GM12878 (cell line): ENCODE data around the gene BTBD8. TPM values are rescaled to one million over a fixed set of nuclear protein-coding genes. Genes with fewer than 3 reads are reported as not detected.

Experiments used
- ATAC-seq: fragments of 200-7000 bp; cut with Tn5 transposase; 3 replicates; pipeline ENCODE4 v1.9.1; 2020; ENCODE audit warnings: mild to moderate bottlenecking, moderate library complexity
- BruUV-seq: library from RNA; stranded (reverse); fragments of 400-500 nt; replicated peaks from 2 replicates; lab custom pipeline; 2021; lab: Mats Ljungman, UMichigan
- CTCF ChIA-PET: fragments of 300-600 bp; sonication (Branson Sonifier 250); formaldehyde crosslinking; extraction: SDS; loops from one replicate; lab custom pipeline; 2021; ENCODE audit warnings: inconsistent platforms; lab: Yijun Ruan, JAX
- POLR2A ChIA-PET: fragments of 350-600 bp; formaldehyde crosslinking; extraction: SDS; loops from one replicate; lab custom pipeline; 2021; ENCODE audit warnings: inconsistent platforms; lab: Charles Lee
- RAD21 ChIA-PET: fragments of 300-600 bp; sonication (Branson Sonifier 250); formaldehyde crosslinking; loops from one replicate; lab custom pipeline; 2023; ENCODE audit warnings: antibody characterized with exemption; ENCODE audit not compliant: unreplicated experiment; lab: Charles Lee
- SMC1A ChIA-PET: fragments of 300-600 bp; sonication (Branson Sonifier 250); formaldehyde crosslinking; loops from one replicate; lab custom pipeline; 2023; ENCODE audit not compliant: unreplicated experiment, uncharacterized antibody; lab: Charles Lee
- DNase-seq: peaks from one replicate; pipeline ENCODE4 v3.0.0-alpha.2; 2011; ENCODE audit warnings: low read depth, low spot score
- FAIRE-seq: peaks from 3 replicates; lab custom pipeline; 2011; peaks lifted over from hg19 to GRCh38; lab: Jason Lieb, UNC
- H2AFZ ChIP-seq: 2 replicates; pipeline ENCODE4 v1.6.0; 2011; ENCODE audit warnings: low read depth, low read length, control low read depth; ENCODE audit not compliant: control insufficient read depth
- H3K27ac ChIP-seq: 2 replicates; pipeline ENCODE4 v1.5.1; 2011; ENCODE audit warnings: control low read depth; ENCODE audit not compliant: control insufficient read depth, insufficient read depth
- H3K27me3 ChIP-seq, 2 experiments: replicated peaks in 1 of 2; 2 replicates each; pipeline versions ENCODE4 v1.6.0 to v1.6.1; 2011; ENCODE audit warnings: low read length in 1 of 2; ENCODE audit not compliant: control insufficient read depth in 2 of 2, insufficient read depth in 2 of 2
- H3K36me3 ChIP-seq, 2 experiments: 2 replicates each; pipeline ENCODE4 v1.5.1; 2011; ENCODE audit warnings: low read length in 1 of 2; ENCODE audit not compliant: control insufficient read depth in 2 of 2, insufficient read depth in 2 of 2
- H3K4me1 ChIP-seq: 2 replicates; pipeline ENCODE4 v1.6.1; 2011; ENCODE audit warnings: mild to moderate bottlenecking, low read length, moderate library complexity, mixed read lengths; ENCODE audit not compliant: control insufficient read depth, insufficient read depth
- H3K4me2 ChIP-seq: 2 replicates; pipeline ENCODE4 v1.6.0; 2011; ENCODE audit warnings: control low read depth; ENCODE audit not compliant: control insufficient read depth, insufficient read depth
- H3K4me3 ChIP-seq: fragments of 200-600 bp; sonication (generic); 2 replicates; pipeline ENCODE4 v1.5.1; 2016
- H3K79me2 ChIP-seq: 2 replicates; pipeline ENCODE4 v1.6.0; 2011; ENCODE audit warnings: low read length; ENCODE audit not compliant: control insufficient read depth, insufficient read depth
- H3K9ac ChIP-seq: 2 replicates; pipeline ENCODE4 v1.8.0; 2011; ENCODE audit warnings: low read length, control low read depth, mixed read lengths; ENCODE audit not compliant: control insufficient read depth, insufficient read depth
- H3K9me3 ChIP-seq: replicated peaks from 3 replicates; pipeline ENCODE4 v1.5.1; 2011; ENCODE audit warnings: mild to moderate bottlenecking, low read length; ENCODE audit not compliant: control insufficient read depth, insufficient read depth
- H4K20me1 ChIP-seq: 2 replicates; pipeline ENCODE4 v1.6.0; 2011; ENCODE audit not compliant: control insufficient read depth, insufficient read depth
- BRCA1 ChIP-seq: IDR thresholded peaks from 2 replicates; pipeline ENCODE4 v1.6.1; 2011; ENCODE audit warnings: low read depth, low read length, improper control_type of control experiment
- ETV6 ChIP-seq, 2 experiments: fragments of 450-650 bp in 1 of 2; IDR thresholded peaks in 1 of 2; conservative IDR thresholded peaks in 1 of 2; 2 replicates each; pipeline ENCODE4 v1.6.1; 2014; ENCODE audit warnings: antibody characterized with exemption in 1 of 2, borderline replicate concordance in 1 of 2, low read depth in 1 of 2, mild to moderate bottlenecking in 1 of 2, moderate library complexity in 1 of 2
- IRF4 ChIP-seq: IDR thresholded peaks from 2 replicates; pipeline ENCODE4 v1.6.1; 2011; ENCODE audit warnings: low read depth, low read length
- KDM1A ChIP-seq: fragments of 200-600 bp; sonication (generic); IDR thresholded peaks from 2 replicates; pipeline ENCODE4 v1.6.1; 2016; ENCODE audit warnings: borderline replicate concordance
- LARP7 ChIP-seq: fragments of 450-650 bp; IDR thresholded peaks from 2 replicates; pipeline ENCODE4 v1.6.1; 2017; ENCODE audit warnings: mild to moderate bottlenecking
- MTA2 ChIP-seq: fragments of 450-650 bp; IDR thresholded peaks from 2 replicates; pipeline ENCODE4 v1.6.1; 2016; ENCODE audit warnings: low read depth, mild to moderate bottlenecking, moderate library complexity
- POLR2AphosphoS2 ChIP-seq: IDR thresholded peaks from 2 replicates; pipeline ENCODE4 v1.6.1; 2011; ENCODE audit warnings: low read depth, mild to moderate bottlenecking, low read length, improper control_type of control experiment, moderate library complexity
- SKIL ChIP-seq: fragments of 450-650 bp; IDR thresholded peaks from 2 replicates; pipeline ENCODE4 v1.6.1; 2017; ENCODE audit warnings: mild to moderate bottlenecking, low read depth, inconsistent platforms; ENCODE audit not compliant: poor library complexity, severe bottlenecking
- ZBTB4 ChIP-seq: fragments of 450-650 bp; formaldehyde crosslinking; IDR thresholded peaks from 2 replicates; pipeline ENCODE4 v1.4.0; 2022; ENCODE audit warnings: mild to moderate bottlenecking, moderate library complexity
- ZNF274 ChIP-seq: IDR thresholded peaks from one replicate; pipeline ENCODE4 v1.8.0; 2011; ENCODE audit not compliant: insufficient read length, insufficient read depth
- ZNF622 ChIP-seq: fragments of 450-650 bp; IDR thresholded peaks from 2 replicates; pipeline ENCODE4 v1.6.1; 2017; ENCODE audit warnings: mild to moderate bottlenecking, inconsistent platforms
- WGBS: methylation state at CpG from one replicate; pipeline ENCODE4 v1.1.6; 2016; ENCODE audit warnings: low lambda C conversion rate; ENCODE audit not compliant: insufficient replicate concordance, insufficient coverage; ENCODE audit errors: missing lambda C conversion rate; 5-methylcytosine and 5-hydroxymethylcytosine counted together
- in situ Hi-C: fragments of 300-500 bp; cut with MboI; formaldehyde crosslinking; loops from 9 replicates; pipeline ENCODE4 v1.14.3; 2018; ENCODE audit warnings: mixed read lengths
- intact Hi-C: fragments of 100-400 bp; cut with micrococcal nuclease; formaldehyde crosslinking; loops from one replicate; pipeline ENCODE4 v1.14.2; 2022; ENCODE audit not compliant: unreplicated experiment
- polyA plus RNA-seq, 11 experiments: library from polyadenylated mRNA; depleted of rRNA in 4 of 11; unstranded in 6 of 11; stranded (reverse) in 5 of 11; fragments of >200 nt; fragmentation: Nextera tagmentation in 4 of 11; fragmentation: Illumina TruSeq in 1 of 11; extraction: Ambion mirVana in 4 of 11; extraction: Trizol in 1 of 11; gene quantifications; 1 replicate in 1 of 11; 2 replicates in 10 of 11; pipeline versions ENCODE4 v1.2.1 to v1.2.3, GENCODE V29; 2011 to 2016; ENCODE audit warnings: inconsistent platforms in 2 of 11, missing spikeins in 2 of 11, low read depth in 1 of 11
- total RNA-seq, 4 experiments: library from RNA; depleted of rRNA in 3 of 4; stranded (reverse); fragments of >200 nt in 3 of 4; fragmentation: Illumina TruSeq in 1 of 4; extraction: Trizol in 1 of 4; gene quantifications; 2 replicates each; pipeline versions ENCODE4 v1.2.1 to v1.2.3, GENCODE V29; 2013 to 2021

Gene BTBD8
- total and polyA plus RNA-seq, 10 of the 15 experiments (the other 5 are each of a cell fraction or from before 2014, with no cell fraction given), result 0.07 to 0.32 (median 0.19) TPM; not detected in 1

- no peak for TF ChIP-seq ZNF274
- TF ChIP-seq IRF4, result no peak
- no peak for TF ChIP-seq MTA2
- no peak for TF ChIP-seq SKIL
- no peak for TF ChIP-seq ZNF622
- no peak for TF ChIP-seq LARP7
- TF ChIP-seq BRCA1, result no peak
- no peak for TF ChIP-seq POLR2AphosphoS2
- TF ChIP-seq KDM1A, result no peak
These were observed 79.4 kb downstream of the BTBD8 start (continued) for GRCh38 chr1:92159593-92159992.

GRCh38 chr1:92165389-92165788, 85.2 kb downstream of the BTBD8 start:
- H3K4me1 ChIP-seq, result no peaks in the 10 kb centered on the region
- H3K4me3 ChIP-seq, result no peak overlapping the region
- H2AFZ ChIP-seq, result no peak overlapping the region
- POLR2A ChIA-PET, result no interaction called here
- H3K27me3 ChIP-seq, result no peaks in the 10 kb centered on the region
- TF ChIP-seq MTA2 (no peak), ETV6 (conservative IDR thresholded peaks at IDR 0.05 in 1 of 2, IDR thresholded peaks at IDR 0.05 in 1 of 2; ENCODE audit: borderline replicate concordance in 1 of 2, low read depth in 1 of 2) (no peak), ZBTB4 (no peak)
- intact Hi-C loops, result no loop called here
- H3K9ac ChIP-seq, result no peak overlapping the region
- ATAC-seq, result no peak
- H3K9me3 ChIP-seq, result no peaks in the 10 kb centered on the region
- no TSS peak for BruUV-seq
- WGBS, result 65% methylated on average over 1 of the region's 1 CpG
- H3K27ac ChIP-seq, result no peak overlapping the region
- DNase-seq, result no peak
- no peak overlapping the region for H3K4me2 ChIP-seq
- CTCF ChIA-PET, result no interaction called here
- RAD21 ChIA-PET, result no interaction called here
- no peak for FAIRE-seq
- SMC1A ChIA-PET, result interaction anchor here (0.6 to 0.7 kb wide), 2 partner anchors 112 to 297 kb away, joined by 3 to 4 read pairs; no protein-coding TSS in a partner anchor
- H4K20me1 ChIP-seq, result no peaks in the 10 kb centered on the region
- in situ Hi-C loops, result no loop called here
- no peaks in the 10 kb centered on the region for H3K36me3 ChIP-seq
- H3K79me2 ChIP-seq, result no peaks in the 10 kb centered on the region
